ENCODE data around the gene HIF1AN. TPM values are rescaled to one million over a fixed set of nuclear protein-coding genes. Genes with fewer than 3 reads are reported as not detected.

The HIF1AN gene
- total and polyA plus RNA-seq, 2 of the 8 experiments (the other 6 are each of a cell fraction or from before 2014, with no cell fraction given): 10.9 to 62.8 TPM

DNA sequence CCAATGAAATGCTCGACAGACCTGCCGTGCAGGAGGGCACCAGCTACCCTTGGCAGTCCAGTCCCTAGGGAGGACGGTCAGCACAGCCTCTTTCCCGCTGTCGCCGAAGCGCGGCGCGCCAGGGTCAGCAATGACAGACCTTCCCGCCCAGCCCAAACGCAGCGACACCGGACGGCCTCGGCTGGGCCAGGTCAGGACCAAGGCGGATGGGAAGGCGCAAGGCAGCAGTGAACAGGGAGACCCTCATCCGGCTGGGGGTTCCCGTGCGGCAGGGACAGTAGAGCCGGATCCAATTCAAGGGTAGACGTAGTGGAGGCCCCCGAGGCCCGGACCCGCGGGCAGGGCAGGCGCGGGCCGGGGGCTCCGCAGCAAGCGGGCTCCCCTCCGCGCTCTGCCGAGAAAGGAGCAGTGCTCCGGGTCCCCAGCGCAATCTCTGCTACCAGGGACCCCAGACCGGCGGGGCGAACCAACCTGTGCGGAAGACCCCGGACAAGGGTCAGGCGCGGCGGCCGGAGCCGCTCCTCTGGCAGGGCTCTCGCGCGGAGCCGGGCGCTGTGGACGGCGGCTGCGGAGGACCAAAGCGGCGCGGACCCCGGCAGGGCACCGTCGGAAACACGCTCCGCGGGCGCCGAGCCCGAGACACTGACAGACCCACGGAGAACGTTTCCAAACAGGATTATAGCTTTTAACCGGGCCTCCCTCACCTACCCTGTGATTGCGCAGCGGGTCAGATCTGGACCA is 16.3 kb upstream of the HIF1AN start, which contains the start of gene SEC31B:
Gene SEC31B (minus strand): TSS at position 551 of the 741 bp plus-strand sequence. CDS start 2,909 bp downstream, outside the sequence.
- H2BK12ac ChIP-seq (ENCODE audit: low read depth, low read length): no peak within 1 kb of the TSS
- DNase-seq (ENCODE audit: low read depth in 1 of 2, low spot score in 2 of 2): peak in 1 of 2 experiments; percentile 84
- H3K9me3 ChIP-seq (ENCODE audit: insufficient read depth in 2 of 2, low read depth in 1 of 2, low read length in 1 of 2): no peaks in the 10 kb centered on the region
- no peak within 1 kb of the TSS for H4K91ac ChIP-seq (replicated peaks; ENCODE audit: insufficient read length, low read length)
- H3K4me2 ChIP-seq (ENCODE audit: insufficient read depth in 1 of 2, low read depth in 2 of 2, low read length in 2 of 2): peak within 1 kb of the TSS; percentile 78 to 95
- H2AFZ ChIP-seq (ENCODE audit: low read length): no peak within 1 kb of the TSS
- no peak within 1 kb of the TSS for H3K14ac ChIP-seq (ENCODE audit: insufficient read length)
- peaks cover 2 to 24% (median 15%) of the 10 kb centered on the region in 4 experiments; a peak in 6 of 7 replicates for H3K27me3 ChIP-seq (replicated peaks in 1 of 4; ENCODE audit: control insufficient read depth in 3 of 4, extremely low read depth in 1 of 4, insufficient read depth in 3 of 4, low read length in 3 of 4)
- no peak within 1 kb of the TSS for H3K56ac ChIP-seq (replicated peaks; ENCODE audit: insufficient read length, low read depth, low read length)
- H3K4me3 ChIP-seq (ENCODE audit: extremely low read depth in 1 of 4, insufficient read depth in 2 of 4, low read depth in 3 of 4, low read length in 4 of 4): peak within 1 kb of the TSS; percentile 37 to 61 (median 50)
- no peak for FAIRE-seq
- H4K8ac ChIP-seq (ENCODE audit: extremely low read depth, insufficient read depth, low read length): peak within 1 kb of the TSS; percentile 41; the same call in 1 of the 2 replicates
- H2BK15ac ChIP-seq (ENCODE audit: low read length): no peak within 1 kb of the TSS
- H3K79me2 ChIP-seq (ENCODE audit: control insufficient read depth in 1 of 2, insufficient read depth in 2 of 2, low read length in 2 of 2): no peaks in the 10 kb centered on the region
- ChIA-PET POLR2A (ENCODE audit: partially characterized antibody) (interaction anchor here (0.6 to 1.9 kb wide), 11 partner anchors 16 to 145 kb away, joined by 3 to 5 read pairs (median 3); partner anchors contain the start of gene HIF1AN), CTCF (ENCODE audit: partially characterized antibody) (interaction anchor here (0.8 to 13.4 kb wide), 52 partner anchors 8 to 369 kb away, joined by 3 to 190 read pairs (median 6); partner anchors contain the start of genes HIF1AN, PKD2L1, SCD and WNT8B)
- 5% methylated on average over 72 of the region's 72 CpGs; no CpG with 5 or more reads in 1 of the 2 experiments for WGBS, 2 experiments (ENCODE audit: extremely low coverage in 1 of 2, insufficient coverage in 1 of 2, insufficient read length in 1 of 2, insufficient replicate concordance in 2 of 2, low coverage in 1 of 2, low lambda C conversion rate in 2 of 2, missing lambda C conversion rate in 1 of 2)
- no peaks in the 10 kb centered on the region for H4K20me1 ChIP-seq (replicated peaks in 1 of 2; ENCODE audit: control insufficient read depth in 1 of 2, insufficient read depth in 2 of 2, low read length in 2 of 2)
- H4K5ac ChIP-seq (ENCODE audit: insufficient read length, low read depth, low read length): no peak within 1 kb of the TSS
- H2BK20ac ChIP-seq (ENCODE audit: low read length): no peak within 1 kb of the TSS
- no peak within 1 kb of the TSS; the same call in 1 of the 2 replicates for H3K18ac ChIP-seq (ENCODE audit: extremely low read depth, low read length)
- peaks cover 8% of the 10 kb centered on the region for H3K23me2 ChIP-seq (ENCODE audit: low read depth, low read length)
- H3K23ac ChIP-seq (ENCODE audit: insufficient read length): no peak within 1 kb of the TSS
- H3K9ac ChIP-seq (replicated peaks in 1 of 4; ENCODE audit: extremely low read depth in 1 of 4, low read depth in 3 of 4, low read length in 3 of 4): peak within 1 kb of the TSS in 2 of 4 experiments; percentile 31 to 60; a peak in 3 of 7 replicates
- H3K27ac ChIP-seq (ENCODE audit: low read depth, low read length): no peak within 1 kb of the TSS
- H3K4me1 ChIP-seq (replicated peaks in 1 of 4; ENCODE audit: control insufficient read depth in 3 of 4, insufficient read depth in 4 of 4, low read length in 3 of 4): peaks cover 0 to 3% (median under 1%) of the 10 kb centered on the region in 4 experiments; a peak in 2 of 7 replicates
- H2AK5ac ChIP-seq (ENCODE audit: low read depth, low read length): no peak within 1 kb of the TSS
- H3K79me1 ChIP-seq (ENCODE audit: low read depth, low read length): no peaks in the 10 kb centered on the region
- H2BK5ac ChIP-seq (ENCODE audit: low read depth, low read length): no peak within 1 kb of the TSS
- no peak within 1 kb of the TSS for H3K4ac ChIP-seq (replicated peaks; ENCODE audit: insufficient read length, low read depth, low read length)
- H2BK120ac ChIP-seq (replicated peaks; ENCODE audit: low read depth, low read length): no peak within 1 kb of the TSS
- H3K36me3 ChIP-seq (ENCODE audit: control insufficient read depth in 2 of 4, insufficient read depth in 4 of 4, low read length in 3 of 4): peaks cover 0 to 11% (median 2%) of the 10 kb centered on the region in 4 experiments; a peak in 2 of 8 replicates
- TF ChIP-seq ASH2L (IDR thresholded peaks at IDR 0.05; ENCODE audit: low read length) (peak; percentile 57), CREB1 (IDR thresholded peaks at IDR 0.05) (0 out of 2 replicates have a peak, but pooled peaks have one; percentile 34), EGR1 (IDR thresholded peaks at IDR 0.05; ENCODE audit: borderline replicate concordance, low read depth, low read length) (no peak), CHD2 (IDR thresholded peaks at IDR 0.05; ENCODE audit: low read length) (no peak), CTCF (IDR thresholded peaks at IDR 0.05; ENCODE audit: control extremely low read depth in 1 of 3, insufficient read depth in 1 of 3, low read depth in 1 of 3, low read length in 3 of 3) (peak; percentile 31 to 47 (median 35)), JUN (IDR thresholded peaks at IDR 0.05; ENCODE audit: low read depth, low read length) (no peak)
- TF ChIP-seq, protein P1, sequence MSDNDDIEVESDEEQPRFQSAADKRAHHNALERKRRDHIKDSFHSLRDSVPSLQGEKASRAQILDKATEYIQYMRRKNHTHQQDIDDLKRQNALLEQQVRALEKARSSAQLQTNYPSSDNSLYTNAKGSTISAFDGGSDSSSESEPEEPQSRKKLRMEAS (IDR thresholded peaks at IDR 0.05): peak; percentile 63; the same call in 1 of the 2 replicates
- TF ChIP-seq, protein P2, sequence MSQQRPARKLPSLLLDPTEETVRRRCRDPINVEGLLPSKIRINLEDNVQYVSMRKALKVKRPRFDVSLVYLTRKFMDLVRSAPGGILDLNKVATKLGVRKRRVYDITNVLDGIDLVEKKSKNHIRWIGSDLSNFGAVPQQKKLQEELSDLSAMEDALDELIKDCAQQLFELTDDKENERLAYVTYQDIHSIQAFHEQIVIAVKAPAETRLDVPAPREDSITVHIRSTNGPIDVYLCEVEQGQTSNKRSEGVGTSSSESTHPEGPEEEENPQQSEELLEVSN (IDR thresholded peaks at IDR 0.05): peak; percentile 62; the same call in 1 of the 2 replicates

Data from H1 (cell line).